Endodermal cell (in vitro differentiated cells): ENCODE results near the gene CDH13. TPM values are rescaled to one million over a fixed set of nuclear protein-coding genes. Genes with fewer than 3 reads are reported as not detected.

Experiments
- DNase-seq: peaks from one replicate; pipeline ENCODE4 v3.0.0-alpha.2; 2017
- H3K27ac ChIP-seq: 2 replicates; pipeline ENCODE4 v1.5.1; 2013; ENCODE audit warnings: mild to moderate bottlenecking, low read depth, low read length, moderate library complexity
- H3K27me3 ChIP-seq: 2 replicates; pipeline ENCODE4 v1.6.1; 2013; ENCODE audit warnings: mild to moderate bottlenecking, low read length, moderate library complexity; ENCODE audit not compliant: insufficient read depth, control insufficient read depth, poor library complexity, severe bottlenecking
- H3K36me3 ChIP-seq: 2 replicates; pipeline ENCODE4 v1.7.0; 2013; ENCODE audit warnings: mild to moderate bottlenecking, low read length, moderate library complexity; ENCODE audit not compliant: control insufficient read depth, insufficient read depth
- H3K4me1 ChIP-seq: one replicate; pipeline ENCODE4 v1.7.0; 2013; ENCODE audit warnings: low read length; ENCODE audit not compliant: control insufficient read depth, insufficient read depth
- H3K4me3 ChIP-seq: 2 replicates; pipeline ENCODE4 v1.5.1; 2013; ENCODE audit warnings: mild to moderate bottlenecking, low read length, moderate library complexity
- H3K9ac ChIP-seq: 2 replicates; pipeline ENCODE4 v1.6.1; 2013; ENCODE audit warnings: mild to moderate bottlenecking, low read length, moderate library complexity; ENCODE audit not compliant: poor library complexity, severe bottlenecking; ENCODE audit errors: extremely low read depth
- H3K9me3 ChIP-seq: 2 replicates; pipeline ENCODE4 v1.6.1; 2013; ENCODE audit warnings: mild to moderate bottlenecking, low read length, moderate library complexity; ENCODE audit not compliant: control insufficient read depth
- H3K27ac Mint-ChIP-seq: 2 replicates; pipeline ENCODE4 v1.8.0; 2020; ENCODE audit warnings: mixed read lengths
- H3K27me3 Mint-ChIP-seq: 2 replicates; pipeline ENCODE4 v1.8.0; 2021; ENCODE audit warnings: mild to moderate bottlenecking, mixed read lengths; ENCODE audit not compliant: insufficient read depth
- H3K36me3 Mint-ChIP-seq: 2 replicates; pipeline ENCODE4 v1.8.0; 2020; ENCODE audit warnings: low read depth, mixed read lengths
- H3K4me1 Mint-ChIP-seq: 2 replicates; pipeline ENCODE4 v1.8.0; 2020; ENCODE audit warnings: mixed read lengths
- H3K4me3 Mint-ChIP-seq: 2 replicates; pipeline ENCODE4 v1.8.0; 2020; ENCODE audit warnings: mild to moderate bottlenecking, moderate library complexity, mixed read lengths
- H3K9me3 Mint-ChIP-seq: 2 replicates; pipeline ENCODE4 v1.8.0; 2020; ENCODE audit warnings: mild to moderate bottlenecking, mixed read lengths
- CTCF ChIP-seq: fragments of 200-600 bp; sonication (generic); conservative IDR thresholded peaks from 2 replicates; pipeline ENCODE4 v1.5.0; 2021; ENCODE audit warnings: antibody characterized with exemption, mild to moderate bottlenecking
- WGBS, 2 experiments: methylation state at CpG; one replicate each; pipeline versions ENCODE4 v1.1.5 to v1.1.7; 2013; ENCODE audit warnings: missing lambda C conversion rate in 2 of 2, mixed read lengths in 1 of 2; ENCODE audit not compliant: insufficient coverage in 1 of 2, insufficient read length in 1 of 2; 5-methylcytosine and 5-hydroxymethylcytosine counted together
- total RNA-seq, 2 donors: library from RNA; stranded (reverse); fragmentation: NEBNext Ultra II Directional in 1 of 2; extraction: Animal tissue kit (Norgen Biotek cat#: 25700) in 1 of 2; gene quantifications; 2 replicates in 1 of 2; 3 replicates in 1 of 2; pipeline ENCODE4 v1.2.1, GENCODE V29; 2021

CDH13 gene
- total RNA-seq, 2 donors from 2014 or later = 0.86 to 1.8 TPM

- WGBS, 2 experiments = 80 to 96% methylated on average over 3 of the region's 3 CpGs
- no peaks in the 10 kb centered on the region for H3K36me3 ChIP-seq
Measured at GRCh38 chr16:83433201-83433600, 806.4 kb downstream of the CDH13 start.

GRCh38 chr16:83437036-83437435 is 810.3 kb downstream of the CDH13 start:
- H3K36me3 Mint-ChIP-seq = no peaks in the 10 kb centered on the region
- no peaks in the 10 kb centered on the region for H3K4me1 Mint-ChIP-seq
- H3K27ac ChIP-seq = no peak overlapping the region
- no peak overlapping the region for H3K9ac ChIP-seq
- H3K9me3 ChIP-seq = no peaks in the 10 kb centered on the region
- 90 to 98% methylated on average over 5 to 6 of the region's 7 CpGs for WGBS, 2 experiments
- H3K4me1 ChIP-seq = no peaks in the 10 kb centered on the region
- no peaks in the 10 kb centered on the region for H3K27me3 ChIP-seq
- no peak for DNase-seq
- no peak for TF ChIP-seq CTCF
- H3K9me3 Mint-ChIP-seq = no peaks in the 10 kb centered on the region
- no peak overlapping the region for H3K27ac Mint-ChIP-seq
- H3K36me3 ChIP-seq = no peaks in the 10 kb centered on the region
- H3K4me3 ChIP-seq = no peak overlapping the region
- H3K27me3 Mint-ChIP-seq = peaks cover 4% of the 10 kb centered on the region
- no peak overlapping the region for H3K4me3 Mint-ChIP-seq

More at GRCh38 chr16:83433201-83433600, 806.4 kb downstream of the CDH13 start:
- Histone ChIP-seq H3K27me3 (no peaks in the 10 kb centered on the region), H3K9me3 (no peaks in the 10 kb centered on the region), H3K27ac (no peak overlapping the region), H3K4me3 (no peak overlapping the region), H3K9ac (no peak overlapping the region), H3K4me1 (no peaks in the 10 kb centered on the region)
- DNase-seq = no peak
- no peaks in the 10 kb centered on the region for H3K36me3 Mint-ChIP-seq
- H3K27ac Mint-ChIP-seq = no peak overlapping the region
- H3K27me3 Mint-ChIP-seq = peaks cover 4% of the 10 kb centered on the region
- no peak for TF ChIP-seq CTCF
- no peaks in the 10 kb centered on the region for H3K9me3 Mint-ChIP-seq
- H3K4me3 Mint-ChIP-seq = no peak overlapping the region
- no peaks in the 10 kb centered on the region for H3K4me1 Mint-ChIP-seq

- no peak overlapping the region for H3K27ac ChIP-seq
- DNase-seq = no peak
- Mint-ChIP-seq H3K9me3 (no peaks in the 10 kb centered on the region), H3K36me3 (no peaks in the 10 kb centered on the region), H3K4me1 (no peaks in the 10 kb centered on the region), H3K27ac (no peak overlapping the region), H3K27me3 (peaks cover 8% of the 10 kb centered on the region), H3K4me3 (no peak overlapping the region)
- H3K4me1 ChIP-seq = no peaks in the 10 kb centered on the region
- no peaks in the 10 kb centered on the region for H3K27me3 ChIP-seq
- H3K9me3 ChIP-seq = no peaks in the 10 kb centered on the region
- H3K9ac ChIP-seq = no peak overlapping the region
- H3K4me3 ChIP-seq = no peak overlapping the region
- TF ChIP-seq CTCF = no peak
- 90% methylated on average over 2 to 3 of the region's 3 CpGs for WGBS, 2 experiments
- H3K36me3 ChIP-seq = no peaks in the 10 kb centered on the region
Measured at GRCh38 chr16:83438326-83438725, 811.6 kb downstream of the CDH13 start.
